ENCODE measurements around the gene ASB15.
"Not testable (repeated sequence)": the region's sequence is repeated elsewhere in the genome, so short reads cannot be mapped to it uniquely, and the experiment has no call there.

Gene ASB15

DNA sequence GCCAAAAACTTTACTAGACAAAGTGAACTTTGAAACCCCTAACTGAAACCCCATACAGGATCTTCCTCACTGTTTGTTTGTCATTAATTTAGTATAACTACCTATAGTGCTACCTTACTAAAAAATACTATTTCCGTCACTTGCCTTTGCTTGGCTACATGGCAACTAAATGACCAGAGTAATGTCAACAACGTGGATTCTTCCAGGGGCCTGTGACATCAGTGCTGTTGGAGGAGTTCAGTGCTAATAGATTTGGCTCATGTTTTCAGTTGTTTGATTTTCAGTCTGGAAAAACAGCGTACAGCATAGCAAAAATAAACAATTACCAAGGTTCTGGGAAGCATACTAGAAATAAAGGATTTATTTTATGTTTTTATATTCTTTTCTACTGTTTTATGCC, 3.0 kb upstream of the ASB15 start:
- DNase-seq (ENCODE audit: low read depth in 2 of 2) = no peak

DNA sequence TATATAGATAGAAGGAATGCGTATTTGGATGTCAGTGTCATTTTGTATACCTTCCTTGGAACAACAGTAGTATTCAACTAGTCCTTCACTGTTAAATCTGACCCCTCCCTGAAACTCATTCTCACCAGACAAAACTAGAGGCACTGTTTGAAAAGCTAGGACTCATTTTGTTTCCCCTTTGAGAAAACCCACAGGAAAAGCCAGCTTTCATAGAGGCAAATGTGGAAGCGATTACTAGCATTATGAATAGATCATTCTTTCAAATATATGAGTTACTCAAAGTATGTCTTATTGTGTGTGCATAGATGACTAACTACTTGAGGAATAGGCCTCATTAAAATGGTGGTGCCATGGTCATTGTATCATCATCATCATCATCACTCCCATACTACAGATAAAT, 1.9 kb upstream of the ASB15 start:
- no peak for DNase-seq (ENCODE audit: low read depth in 2 of 2)

DNA sequence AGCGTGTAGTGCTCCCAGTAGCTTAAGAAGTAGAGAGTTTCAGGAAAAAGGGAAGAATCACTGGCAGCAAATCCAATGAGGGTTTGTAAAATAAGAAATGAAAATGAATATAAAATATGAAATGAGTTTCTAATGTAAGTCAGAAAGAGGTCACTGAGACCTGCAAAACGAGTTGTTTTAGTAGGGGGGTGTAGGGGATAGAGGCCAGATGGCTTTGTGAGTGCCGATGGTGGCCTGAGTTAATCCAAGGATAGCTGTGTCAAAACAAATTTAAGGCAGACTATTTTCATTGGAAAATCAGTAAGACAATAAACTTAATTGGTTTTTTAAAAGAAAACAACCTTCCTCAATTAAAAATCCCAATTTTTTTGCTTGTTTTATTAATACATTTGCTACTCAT, 745 bp upstream of the ASB15 start:
- DNase-seq (ENCODE audit: low read depth in 2 of 2) = no peak

DNA sequence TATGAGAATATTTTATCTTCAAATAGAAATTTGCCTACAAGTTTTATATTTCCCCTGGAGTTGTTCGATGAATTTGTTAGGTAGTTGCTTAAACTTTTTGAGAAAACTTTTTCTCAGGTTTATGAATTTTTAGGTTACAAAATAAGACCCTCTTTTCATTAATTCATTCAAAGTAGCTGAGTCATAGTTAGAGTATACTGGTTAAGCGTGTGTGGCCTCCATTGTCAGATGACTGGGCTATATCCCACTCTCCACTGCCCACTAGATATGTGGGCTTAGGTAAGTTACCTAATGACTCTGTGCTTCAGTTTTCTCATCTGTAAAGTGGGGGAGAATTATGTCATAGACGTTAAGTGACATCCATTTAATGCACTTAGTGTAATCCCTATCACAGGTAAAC, 1.0 kb downstream of the ASB15 start:
- no peak for DNase-seq (ENCODE audit: low read depth in 2 of 2)

DNA sequence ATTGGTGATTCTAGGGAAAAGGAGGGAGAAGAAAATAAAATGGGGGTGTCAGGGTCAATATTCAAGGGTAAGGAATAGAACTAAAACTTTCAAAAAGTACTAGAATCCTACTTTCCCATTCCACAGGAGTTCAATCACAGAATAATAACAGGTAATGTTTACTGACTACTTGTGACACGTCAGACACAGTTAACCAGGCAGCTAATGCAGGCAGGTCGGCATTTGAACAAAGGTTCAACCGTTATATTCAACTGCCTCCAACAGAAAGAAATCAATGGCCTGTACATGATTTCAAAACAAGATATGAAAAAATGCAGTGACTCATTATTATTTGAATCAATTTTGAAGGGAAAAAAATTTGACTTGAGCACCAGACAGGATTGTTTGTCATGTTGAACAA, 3.1 kb downstream of the ASB15 start:
- no peak for DNase-seq (ENCODE audit: low read depth in 2 of 2)

DNA sequence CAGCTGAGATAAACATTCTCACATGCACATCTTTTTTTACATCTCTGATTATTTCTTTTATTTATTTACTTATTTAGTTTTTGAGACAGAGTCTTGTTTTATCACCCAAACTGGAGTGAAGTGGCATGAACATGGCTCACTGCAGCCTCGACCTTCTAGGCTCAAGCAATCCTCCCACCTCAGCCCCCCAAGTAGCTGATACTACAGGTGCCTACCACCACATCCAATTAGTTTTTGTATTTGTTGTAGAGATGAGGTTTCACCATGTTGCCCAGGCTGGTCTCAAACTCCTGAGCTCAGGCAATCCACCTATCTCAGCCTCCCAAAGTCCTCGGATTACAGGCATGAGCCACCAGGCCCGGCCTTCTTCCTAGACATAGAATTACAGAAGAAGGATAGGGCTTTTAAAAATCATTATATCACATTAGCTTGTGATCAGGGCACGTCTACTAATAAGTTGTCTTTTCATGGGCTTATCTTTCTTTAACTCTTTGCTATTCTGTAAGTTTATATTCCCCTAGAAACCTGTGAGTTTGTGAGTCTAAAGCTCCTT, 5.9 kb downstream of the ASB15 start:
- no peak for DNase-seq (ENCODE audit: low read depth in 2 of 2)

DNA sequence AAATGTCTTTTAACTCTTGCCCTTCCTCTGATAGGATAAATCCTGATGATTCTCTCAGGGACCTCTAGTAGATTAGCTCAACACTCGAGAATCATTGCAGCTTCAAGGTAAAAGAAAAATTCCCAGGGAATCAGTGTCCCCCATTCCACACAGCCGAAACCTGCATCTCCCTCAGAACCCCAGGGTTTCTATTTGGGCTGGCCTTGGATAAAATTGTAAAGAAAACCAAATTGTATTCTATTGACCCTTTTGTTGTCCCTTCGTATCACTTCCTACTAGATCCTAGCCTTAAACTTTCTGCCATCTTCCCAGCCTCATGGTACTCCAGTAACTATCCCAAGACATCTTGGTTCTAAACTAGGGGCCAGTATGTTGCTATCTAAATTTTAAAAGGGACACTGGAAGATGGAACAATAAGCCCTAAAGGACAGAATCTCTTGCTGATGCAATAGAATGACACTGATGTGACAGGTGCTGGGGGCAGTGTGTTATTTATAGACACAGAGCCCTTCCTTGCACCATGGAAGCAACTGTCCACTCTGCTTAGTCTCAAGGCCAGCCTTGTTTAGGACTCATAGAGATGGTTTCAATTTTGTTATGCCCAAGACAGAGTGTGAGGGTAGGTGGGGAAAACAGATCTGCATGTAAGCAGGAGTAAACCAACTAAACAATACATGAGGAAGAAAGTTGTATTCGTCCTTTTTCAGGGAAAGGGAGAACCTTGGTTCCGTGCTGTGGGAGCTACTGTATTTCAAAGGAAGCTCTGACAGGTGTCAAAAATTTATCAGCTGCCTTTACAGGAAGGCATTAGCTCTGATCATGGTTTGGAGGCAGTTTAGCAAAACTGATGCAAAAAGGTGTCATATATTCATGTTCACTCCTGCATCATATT, 7.6 kb downstream of the ASB15 start:
- no peak for DNase-seq (ENCODE audit: low read depth in 2 of 2)

DNA sequence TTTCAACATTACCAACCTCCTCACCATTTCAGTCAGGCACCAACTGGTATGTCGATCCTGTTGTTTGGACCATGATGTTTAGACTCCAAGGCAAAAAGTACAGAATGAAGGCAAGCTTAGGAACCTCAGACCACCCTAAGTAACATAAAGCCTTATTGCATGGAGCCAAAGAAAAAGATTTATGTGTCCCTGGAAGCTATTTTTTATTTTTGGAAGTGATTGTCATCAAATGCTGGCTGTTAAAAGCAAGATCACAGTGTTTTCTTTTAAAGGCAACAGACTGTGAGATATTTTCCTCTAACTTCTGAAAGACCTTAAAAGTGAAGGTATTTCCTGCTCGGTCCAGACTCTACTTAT, 8.2 kb downstream of the ASB15 start:
- no peak for DNase-seq (ENCODE audit: low read depth in 2 of 2)

DNA sequence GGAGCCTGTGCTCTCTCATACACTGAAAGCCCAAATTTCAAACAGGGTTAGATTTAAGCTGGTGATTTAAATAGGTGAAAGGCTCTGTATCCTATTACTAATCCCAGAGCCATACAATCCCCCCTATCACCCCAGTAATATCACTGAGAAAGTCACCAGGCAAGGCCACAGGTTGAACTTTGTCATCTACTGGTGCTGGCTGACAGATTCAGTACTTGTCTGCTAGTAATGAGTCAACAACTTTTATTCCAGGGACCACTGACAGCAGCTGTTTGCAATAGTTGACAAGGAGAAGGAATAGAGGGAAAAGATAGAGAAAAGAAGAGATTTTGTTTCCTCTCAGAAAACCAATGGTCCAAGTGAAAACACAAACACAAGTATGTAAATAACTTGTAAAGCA, 10.4 kb downstream of the ASB15 start:
- DNase-seq (ENCODE audit: low read depth in 2 of 2) = no peak

DNA sequence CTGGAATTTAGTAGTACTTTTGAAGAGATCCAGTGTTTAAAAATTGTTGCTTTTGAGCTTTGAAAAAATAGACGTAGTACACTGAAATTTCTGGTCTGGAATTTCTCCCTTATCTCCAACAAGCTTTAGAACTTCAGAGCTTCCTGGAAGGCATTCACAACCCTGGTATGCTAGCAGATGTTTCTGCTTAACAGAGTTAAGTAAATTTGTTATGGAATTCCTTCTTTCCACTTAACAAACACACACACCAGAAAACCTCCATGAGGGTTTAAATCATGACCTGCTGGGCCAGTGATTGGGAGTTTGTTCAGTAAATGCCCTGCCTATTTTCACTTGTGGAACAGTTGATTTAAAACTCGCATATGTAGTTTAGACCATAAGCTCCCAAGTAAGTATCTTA, 13.7 kb downstream of the ASB15 start:
- no peak for DNase-seq (ENCODE audit: low read depth in 2 of 2)

DNA sequence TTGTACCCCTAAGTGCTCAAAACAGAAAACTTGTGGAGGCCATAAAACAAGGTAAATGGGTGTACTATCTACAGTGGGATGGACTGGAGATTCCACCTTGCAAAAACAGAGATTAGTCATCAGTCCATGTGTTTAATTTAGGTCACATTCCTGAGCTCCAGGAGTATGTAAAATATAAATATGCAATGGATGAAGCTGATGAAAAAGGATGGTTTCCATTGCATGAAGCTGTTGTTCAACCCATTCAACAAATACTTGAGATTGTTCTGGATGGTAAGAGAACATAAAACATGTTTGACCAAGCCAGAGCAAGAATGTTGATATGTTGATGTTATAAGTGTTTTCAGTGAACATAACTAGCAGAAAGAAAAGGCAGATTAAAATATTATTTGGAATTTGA, 14.6 kb downstream of the ASB15 start:
- DNase-seq (ENCODE audit: low read depth in 2 of 2) = no peak

DNA sequence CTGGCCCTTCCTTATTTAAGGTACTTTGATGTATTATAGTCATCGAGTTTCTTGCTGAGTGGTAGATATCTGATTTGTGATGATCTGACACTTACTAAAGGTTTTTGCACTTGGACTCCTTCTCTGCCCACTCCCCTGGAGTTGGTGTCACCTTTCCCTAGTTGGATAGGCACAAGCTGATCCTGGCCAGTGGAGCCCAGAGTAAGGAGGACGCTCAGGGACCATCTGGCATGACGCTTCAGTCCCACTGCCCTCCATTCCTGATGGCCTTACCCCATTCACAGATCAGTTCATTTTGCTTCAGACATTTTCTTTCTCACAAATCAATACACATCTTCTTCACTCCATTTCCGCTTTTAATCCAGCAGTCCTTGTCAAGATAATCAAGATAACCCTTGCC, 20.1 kb downstream of the ASB15 start:
- no peak for DNase-seq (ENCODE audit: low read depth in 2 of 2)

DNA sequence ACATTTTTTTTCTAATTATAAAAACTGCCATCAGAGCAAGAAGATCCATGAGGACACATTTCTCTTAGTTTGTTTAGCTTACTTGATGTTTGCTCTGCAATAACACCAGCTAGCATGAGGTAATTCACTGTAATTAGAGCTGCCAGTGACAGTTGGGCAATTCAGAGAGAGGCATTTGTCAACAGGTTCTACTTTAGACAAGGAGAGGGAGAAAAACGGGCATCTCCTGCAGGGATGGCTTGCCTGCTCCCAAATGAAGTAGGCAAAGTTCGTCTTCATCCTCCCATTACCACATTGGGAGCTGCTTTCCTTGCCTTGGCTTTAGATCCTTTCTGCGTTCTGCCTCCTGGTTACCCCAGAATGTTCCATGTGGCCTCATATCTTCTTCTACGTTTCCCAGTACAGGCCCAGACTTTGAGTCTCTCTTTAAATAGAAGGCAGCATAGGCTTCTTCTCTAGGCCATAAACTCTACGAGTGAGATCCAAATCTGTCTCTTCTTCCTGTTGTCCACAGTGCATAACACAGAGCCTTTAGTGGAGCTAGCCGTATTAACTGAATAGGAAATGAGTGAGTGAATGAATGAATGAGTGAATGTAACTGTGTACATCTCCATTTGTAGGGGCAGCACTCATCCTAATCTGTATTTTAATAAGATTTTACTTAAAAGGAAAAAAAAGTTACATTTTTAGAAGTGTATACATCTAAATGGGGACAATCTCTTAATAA, 21.2 kb downstream of the ASB15 start:
- no peak for DNase-seq (ENCODE audit: low read depth in 2 of 2)

DNA sequence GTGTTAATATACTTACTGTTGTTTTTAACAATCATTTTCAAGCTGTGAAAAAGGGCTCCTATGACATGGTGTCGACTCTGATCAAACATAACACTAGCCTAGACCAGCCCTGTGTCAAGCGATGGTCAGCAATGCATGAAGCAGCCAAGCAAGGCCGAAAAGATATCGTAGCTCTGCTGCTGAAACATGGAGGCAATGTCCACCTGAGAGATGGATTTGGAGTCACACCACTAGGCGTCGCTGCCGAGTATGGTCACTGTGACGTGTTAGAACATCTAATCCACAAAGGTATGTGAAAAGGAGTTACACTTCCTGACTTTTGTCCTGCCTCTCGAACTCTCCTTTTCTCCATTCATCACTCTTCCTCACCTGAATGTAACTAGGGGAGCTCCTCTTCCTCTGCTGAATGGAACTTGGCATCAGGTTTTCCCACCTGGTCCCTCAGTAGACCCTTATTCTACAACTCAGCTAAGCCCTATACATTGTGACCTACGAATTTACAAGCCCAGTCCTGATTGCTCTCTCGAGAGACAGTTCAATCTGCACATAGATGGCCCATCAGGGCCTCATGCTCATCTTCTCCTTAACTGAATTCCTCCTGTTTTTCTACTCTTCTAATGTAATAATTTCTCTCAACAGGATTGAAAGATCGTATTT, 23.0 kb downstream of the ASB15 start:
- peak; percentile 19 to 36 for DNase-seq (ENCODE audit: low read depth in 2 of 2)

DNA sequence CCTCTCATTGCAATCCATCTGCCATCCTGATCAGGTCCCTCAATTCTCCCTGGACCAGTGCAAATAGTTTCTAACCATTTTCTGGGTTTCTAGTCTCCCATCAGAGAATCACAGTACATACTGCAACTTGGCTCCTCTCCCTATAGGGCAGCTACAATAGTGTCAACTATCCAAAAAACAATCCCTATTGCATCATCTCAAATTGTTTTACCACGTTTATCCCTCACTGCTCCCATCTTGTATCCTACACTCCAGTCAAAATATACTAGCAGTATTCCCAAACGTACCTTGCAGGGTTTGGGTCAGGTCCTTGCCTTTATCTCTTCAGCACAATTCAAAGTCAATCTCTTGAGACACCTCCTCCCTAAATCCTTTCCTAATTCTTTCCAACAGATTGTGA, 23.6 kb downstream of the ASB15 start:
- no peak for DNase-seq (ENCODE audit: low read depth in 2 of 2)

DNA sequence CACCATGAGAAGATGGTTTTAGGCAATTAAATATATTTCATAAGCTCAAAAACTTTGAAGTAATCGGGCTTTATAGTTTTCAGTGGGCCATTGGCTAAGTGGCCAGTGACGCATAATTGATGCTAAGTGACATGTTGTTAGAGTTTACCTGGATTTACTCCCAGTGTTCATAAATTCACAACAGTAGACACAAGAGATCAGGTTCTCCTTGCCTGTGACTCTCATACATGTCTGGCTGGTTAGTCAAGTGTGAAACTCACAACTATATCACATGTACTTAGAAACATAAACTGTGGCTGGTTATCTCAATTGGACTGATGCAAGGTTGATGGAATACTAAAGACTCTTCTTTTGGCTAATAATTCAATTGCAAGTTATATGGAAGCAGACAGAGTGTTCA, 26.2 kb downstream of the ASB15 start:
- DNase-seq (ENCODE audit: low read depth in 2 of 2) = no peak

DNA sequence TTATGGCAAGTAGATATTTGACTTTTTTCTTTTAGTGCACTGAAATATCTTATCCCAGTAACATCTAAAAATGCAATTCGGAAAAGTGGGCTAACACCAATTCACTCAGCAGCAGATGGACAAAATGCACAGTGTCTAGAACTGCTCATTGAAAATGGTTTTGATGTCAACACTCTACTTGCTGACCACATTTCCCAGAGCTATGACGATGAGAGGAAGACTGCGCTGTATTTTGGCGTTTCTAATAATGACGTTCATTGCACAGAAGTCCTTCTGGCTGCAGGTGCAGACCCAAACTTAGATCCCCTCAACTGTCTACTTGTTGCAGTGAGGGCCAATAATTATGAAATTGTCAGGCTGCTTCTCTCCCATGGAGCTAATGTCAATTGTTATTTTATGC, 27.2 kb downstream of the ASB15 start:
- no peak for DNase-seq (ENCODE audit: low read depth in 2 of 2)

DNA sequence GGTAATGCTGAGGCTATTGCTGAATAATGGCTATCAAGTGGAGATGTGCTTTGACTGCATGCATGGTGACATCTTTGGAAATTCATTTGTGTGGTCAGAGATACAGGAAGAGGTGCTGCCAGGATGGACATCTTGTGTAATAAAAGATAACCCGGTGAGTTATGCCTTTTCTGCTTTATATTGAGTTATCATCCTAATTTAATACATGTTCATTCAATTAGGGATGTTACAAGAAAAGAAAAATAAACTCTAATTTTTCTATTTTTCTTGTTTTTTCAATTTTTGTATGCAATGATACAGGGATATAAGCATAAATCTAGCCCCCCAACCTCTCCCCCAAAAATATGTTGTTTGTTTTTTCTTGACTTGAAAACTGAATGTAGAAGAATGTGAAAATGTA, 27.7 kb downstream of the ASB15 start:
- no peak for DNase-seq (ENCODE audit: low read depth in 2 of 2)

DNA sequence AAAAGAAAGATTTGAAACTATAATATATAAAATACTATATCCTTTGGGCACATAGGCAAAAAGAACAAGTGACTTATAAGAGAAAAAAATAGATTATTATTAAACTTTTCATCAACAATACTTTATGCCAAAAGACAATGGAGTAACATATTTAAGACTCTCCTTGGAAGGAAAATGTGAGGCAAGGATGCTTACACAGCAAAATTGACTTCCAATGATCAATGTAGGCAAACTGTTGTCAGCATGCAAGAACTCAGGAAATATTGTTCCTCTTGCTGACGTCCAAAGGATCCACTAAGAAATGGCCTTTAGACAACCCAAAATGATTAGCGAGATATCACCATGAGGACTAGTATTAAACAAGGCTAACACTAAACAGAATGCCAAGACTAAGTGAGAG, 31.2 kb downstream of the ASB15 start:
- DNase-seq (ENCODE audit: low read depth in 2 of 2) = no peak

DNA sequence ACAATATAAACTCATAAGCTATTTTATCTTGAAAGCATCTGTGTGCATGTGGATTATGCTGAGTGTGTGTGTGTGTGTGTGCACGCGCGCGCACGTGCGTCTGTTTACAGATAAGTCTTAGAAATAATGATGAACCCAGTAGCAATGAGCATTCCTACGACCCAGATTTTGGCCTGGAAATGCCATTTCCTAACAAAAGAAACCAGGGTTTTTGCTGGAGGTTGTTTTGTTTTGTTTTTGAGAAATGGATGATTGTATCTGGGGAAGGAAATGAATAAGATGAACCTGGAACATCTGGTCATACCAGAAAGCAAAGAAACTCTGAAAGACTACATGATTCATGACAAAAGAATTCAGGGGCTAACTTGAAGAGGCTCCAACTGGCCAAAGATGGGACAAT, 31.9 kb downstream of the ASB15 start:
- DNase-seq (ENCODE audit: low read depth in 2 of 2) = no peak

DNA sequence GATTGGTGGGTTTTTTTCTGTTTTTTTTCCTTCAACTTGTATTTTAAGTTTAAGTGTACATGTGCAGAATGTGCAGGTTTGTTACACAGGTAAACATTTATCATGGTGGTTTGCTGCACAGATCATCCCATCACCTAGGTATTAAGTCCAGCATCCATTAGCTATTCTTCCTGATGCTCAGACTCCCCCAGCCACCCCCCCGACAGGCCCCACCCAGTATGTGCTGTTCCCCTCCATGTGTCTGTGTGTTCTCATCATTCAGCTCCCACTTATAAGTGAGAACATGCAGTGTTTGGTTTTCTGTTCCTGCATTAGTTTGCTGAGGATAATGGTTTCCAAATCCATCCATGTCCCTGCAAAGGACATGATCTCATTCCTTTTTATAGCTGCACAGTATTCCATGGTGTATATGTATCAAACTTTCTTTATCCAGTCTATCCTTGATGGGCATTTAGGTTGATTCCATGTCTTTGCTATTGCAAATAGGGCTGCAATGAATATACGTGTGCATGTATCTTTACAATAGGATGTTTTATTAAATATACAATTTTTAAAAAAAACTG, 32.5 kb downstream of the ASB15 start:
- DNase-seq (ENCODE audit: low read depth in 2 of 2) = not testable (repeated sequence)

Data from stimulated activated CD8-positive, alpha-beta memory T cell treated with anti-CD3 and anti-CD28 coated beads, Interleukin-15, amount 100 ng/mL, for 48 hours (primary cell).